GM18498 (cell line): ENCODE data around the gene DLST.

ENCODE experiments used
- ATAC-seq: cut with Tn5 transposase; IDR thresholded peaks from one replicate; pipeline ENCODE4 v1.9.1; 2021; ENCODE audit warnings: mild to moderate bottlenecking, moderate library complexity; ENCODE audit not compliant: unreplicated experiment

The DLST gene

DNA sequence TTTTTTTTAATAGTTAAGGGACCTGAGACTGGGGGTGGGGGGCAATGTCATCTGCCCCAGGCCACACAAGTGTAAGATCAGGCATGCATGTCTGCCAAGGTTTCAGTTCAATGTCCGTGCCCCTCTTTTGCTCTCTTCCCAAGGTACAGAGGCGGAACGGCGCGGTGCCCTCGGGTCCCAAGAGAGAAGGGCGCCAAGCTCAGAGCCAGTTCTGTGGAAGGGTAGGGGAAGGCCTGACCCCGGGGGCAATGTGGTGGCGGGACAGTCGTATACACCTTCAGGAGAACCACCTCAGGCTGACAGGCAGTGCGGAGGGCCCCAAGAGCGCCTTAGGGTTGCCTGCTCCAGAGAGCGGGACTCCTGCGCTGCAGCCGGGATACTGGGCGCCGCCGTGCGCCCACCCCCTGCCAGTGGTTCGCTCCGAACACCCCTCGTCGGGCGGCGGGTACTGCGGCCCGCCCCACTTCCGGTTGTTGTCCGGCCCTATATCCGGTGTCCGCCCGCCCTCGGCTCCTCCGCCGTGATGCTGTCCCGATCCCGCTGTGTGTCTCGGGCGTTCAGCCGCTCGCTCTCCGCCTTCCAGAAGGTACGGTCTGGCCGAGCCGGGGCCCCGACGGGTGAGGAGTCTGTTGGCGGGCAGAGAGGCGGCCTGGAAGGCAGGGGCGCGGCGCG is at the start of gene DLST:
Gene DLST (plus strand): TSS at position 486 of the 672 bp plus-strand sequence. CDS start 38 bp downstream, at position 524.
- ATAC-seq: peak; percentile 94

DNA sequence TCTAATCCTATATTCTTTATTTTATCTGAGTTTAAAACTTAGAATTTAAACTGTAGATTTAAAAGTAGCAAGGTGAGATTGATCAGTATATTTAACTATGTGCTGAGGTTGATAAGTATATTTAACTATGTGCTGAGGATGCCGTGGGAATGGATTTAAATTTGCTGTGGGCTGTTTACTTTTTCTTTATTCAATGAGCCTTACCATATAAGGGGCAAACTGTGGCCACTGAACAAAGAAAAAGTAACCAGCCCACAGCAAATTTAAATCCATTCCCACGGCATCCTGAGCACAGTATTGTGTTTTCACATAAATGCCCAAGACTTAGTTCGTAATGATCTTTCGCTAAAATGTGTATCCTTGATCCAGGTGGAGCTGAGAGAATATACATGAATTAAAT is 48.9 kb upstream of the DLST start:
- ATAC-seq: no peak

DNA sequence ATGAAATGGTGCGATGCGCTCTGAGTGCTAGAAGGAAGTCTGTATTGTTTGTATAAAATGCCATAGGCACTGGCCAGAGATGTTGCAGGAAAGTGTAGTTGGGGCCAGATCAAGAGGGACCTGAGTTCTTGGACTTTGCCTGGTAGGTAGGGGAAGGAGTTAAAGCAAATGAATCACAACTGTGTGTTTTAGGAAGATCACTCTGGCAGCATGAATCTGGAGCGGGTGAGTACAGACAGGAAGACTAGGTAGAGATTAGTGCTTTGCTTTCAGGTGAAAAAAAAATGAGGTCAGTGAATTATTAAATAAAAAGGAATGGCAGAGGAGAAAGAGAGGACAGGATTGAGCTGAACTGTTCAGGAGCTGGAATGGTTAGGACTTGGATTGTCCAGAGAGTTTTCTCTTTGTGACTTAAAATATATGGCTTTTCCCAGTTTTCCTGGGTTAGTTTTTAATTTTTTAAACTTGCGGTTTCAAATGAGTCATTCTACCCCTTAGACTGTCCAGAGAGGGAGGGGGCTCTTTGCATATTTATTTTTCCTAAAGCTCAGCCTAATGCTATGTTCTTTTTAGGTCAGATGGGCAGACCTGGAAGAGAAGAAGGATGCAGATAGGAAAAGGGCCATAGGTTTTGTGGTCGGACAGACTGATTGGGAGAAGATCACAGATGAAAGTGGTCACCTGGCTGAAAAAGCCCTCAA is 46.9 kb upstream of the DLST start:
- ATAC-seq: no peak

DNA sequence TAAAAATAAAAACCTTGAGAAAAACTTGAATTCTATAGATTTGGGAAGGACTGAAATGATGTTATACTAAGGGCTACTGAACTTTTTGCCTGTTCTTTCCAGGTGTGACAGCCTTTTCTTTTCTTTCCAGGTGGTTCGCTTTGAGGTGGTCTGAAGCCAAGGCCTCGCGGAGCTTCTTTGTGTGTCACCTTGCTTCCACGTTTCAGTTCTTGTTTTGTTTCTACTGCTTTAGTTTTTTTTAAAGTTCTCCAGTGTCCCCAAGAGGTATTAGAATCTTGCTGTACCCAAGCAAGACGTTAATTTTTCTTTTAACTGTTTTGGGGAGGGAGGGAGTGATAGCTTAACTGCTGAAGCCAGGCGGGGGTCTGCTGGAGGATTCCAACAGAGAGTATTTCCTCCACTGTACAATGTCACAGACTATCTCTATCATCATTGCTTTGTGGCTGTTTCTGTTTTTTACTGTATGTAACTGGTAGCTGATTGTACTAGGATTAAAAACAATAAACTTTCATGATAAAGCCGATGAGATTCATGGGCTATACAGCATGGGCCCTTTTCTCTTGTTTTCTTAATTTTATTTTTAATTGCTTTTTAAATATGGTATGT is 46.0 kb upstream of the DLST start:
- peak; percentile 44 for ATAC-seq

DNA sequence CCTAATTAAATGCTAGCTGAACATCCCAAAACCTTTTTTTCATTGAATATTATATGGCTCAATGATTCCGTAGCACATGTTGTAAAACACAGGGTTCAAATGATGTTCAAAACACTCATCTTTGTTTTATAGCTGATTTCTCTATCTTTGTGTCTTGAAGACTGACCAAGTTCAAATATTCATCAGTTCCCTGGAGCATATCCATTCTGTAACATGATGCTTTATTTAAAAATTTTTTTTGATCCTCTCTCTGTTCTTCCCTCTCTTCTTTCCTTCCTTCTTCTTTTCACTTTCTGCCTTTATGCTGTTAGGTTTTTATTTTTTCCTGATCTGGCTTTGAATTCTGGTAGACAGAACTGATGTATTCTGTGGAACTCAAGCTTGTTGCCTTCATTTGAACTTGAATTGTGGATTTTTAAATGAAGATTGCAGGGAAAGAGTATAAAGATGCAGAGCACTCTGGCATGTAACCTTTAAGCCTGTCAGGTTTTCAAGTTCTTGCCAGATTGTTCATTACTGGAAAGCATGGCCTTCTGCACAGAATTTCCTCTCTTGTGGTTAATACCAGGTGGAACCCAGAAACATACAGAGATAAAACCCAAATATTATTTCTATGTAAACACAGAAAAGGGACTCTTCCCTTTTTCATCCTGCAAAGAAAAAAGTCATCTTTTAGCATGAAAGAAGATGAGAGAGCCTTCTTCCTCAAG is 45.3 kb upstream of the DLST start:
- ATAC-seq: no peak

DNA sequence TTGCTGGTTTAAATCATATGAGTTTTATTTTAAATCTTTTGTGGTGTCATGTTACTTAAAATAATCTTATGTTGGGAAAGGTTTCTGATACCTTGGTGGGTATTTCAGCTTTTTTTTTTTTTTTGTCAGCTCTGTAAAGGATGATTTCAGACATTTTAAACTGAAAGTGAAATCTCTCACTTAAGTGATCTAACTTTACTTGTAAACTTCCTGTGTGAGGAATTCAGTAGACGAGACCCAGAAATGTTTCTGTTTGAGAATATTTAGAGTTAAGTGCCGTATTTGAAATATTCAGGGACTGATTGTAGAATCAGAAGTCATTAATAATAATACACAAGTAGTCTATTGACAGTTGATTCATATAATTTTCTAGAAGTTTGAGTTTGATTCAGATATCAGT is 43.5 kb upstream of the DLST start:
- ATAC-seq: no peak

DNA sequence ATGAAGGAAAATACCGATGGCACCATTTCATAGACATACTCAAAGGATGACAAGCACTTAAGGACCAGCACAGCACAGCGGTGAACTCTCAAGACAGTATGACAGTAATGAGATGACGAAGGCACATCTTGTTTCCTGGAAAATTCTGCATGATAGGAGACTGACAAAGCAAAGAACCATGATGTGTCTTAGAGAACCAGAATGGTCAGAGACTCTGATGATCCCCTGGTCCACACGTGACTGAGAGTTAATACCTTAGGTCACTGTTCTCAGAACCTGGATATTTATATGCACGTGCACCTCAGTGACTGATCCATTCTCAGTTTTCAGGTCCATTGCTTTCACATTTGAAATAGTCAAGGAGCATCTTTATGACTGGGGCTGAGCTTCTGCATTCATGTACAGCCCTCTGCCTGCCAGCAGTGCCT is 41.1 kb upstream of the DLST start:
- ATAC-seq: peak; percentile 63

DNA sequence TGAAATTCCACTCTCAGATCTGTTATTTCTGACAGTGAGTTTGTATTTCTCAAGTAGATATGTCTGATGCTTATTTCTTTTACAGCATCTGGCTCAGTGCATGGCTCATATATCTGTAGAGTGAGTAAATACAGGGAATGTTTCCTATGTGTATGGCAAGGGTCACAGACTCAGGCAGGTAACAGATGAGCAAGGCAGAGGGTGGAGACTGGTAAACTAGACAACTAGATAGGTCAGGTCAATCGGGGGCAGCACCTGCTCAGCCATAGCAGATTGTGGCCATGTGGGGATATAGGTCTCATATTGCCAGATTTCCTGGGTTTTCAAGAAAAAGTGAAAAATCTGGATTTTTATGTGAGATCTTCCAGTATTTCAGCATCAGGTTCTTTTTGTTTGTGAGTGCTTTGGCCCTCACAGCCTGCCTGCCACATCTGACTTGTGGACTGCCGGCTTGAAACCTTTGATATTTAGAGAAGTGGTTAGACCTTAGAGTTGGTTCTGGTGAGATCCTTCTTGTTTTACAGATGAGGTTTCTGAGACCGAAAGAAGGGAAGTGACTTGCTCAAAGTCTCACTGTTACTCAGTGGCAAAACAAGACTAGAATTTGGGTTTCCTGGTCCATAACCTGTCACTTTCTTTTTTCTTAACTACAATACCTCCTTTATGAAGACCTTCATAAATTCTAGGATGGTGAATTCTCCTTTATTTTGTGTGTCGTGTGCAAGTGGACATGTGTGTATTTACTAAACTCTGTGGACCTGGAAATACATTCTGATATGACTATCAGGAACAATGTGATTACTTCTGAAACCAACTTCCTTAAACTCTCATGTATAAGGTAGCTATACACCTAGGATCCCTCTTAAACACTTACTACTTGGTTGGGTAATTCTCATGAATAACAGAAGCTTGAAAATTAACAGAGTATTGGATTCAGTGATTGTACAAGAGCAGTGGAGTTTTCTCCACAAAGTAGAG is 40.2 kb upstream of the DLST start:
- ATAC-seq: peak; percentile 74

DNA sequence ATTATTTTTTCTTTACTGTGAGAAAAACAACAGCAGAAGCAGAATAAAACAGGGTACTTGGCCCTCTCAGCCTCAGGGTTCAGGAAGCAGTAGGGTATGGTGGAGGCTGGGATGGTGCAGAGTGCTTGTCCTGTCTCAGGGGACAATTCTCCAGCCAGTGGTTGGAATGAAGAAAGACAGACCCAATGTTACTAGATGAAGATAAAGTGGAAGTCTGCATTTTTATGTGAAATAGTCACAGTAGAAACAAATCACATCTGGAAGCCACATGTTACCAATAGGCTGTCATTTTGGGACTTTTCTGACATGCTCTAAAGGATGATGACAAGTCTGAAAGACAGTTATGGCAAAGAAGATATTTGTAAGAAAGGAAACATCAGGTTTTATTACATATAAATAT is 38.1 kb upstream of the DLST start:
- no peak for ATAC-seq

DNA sequence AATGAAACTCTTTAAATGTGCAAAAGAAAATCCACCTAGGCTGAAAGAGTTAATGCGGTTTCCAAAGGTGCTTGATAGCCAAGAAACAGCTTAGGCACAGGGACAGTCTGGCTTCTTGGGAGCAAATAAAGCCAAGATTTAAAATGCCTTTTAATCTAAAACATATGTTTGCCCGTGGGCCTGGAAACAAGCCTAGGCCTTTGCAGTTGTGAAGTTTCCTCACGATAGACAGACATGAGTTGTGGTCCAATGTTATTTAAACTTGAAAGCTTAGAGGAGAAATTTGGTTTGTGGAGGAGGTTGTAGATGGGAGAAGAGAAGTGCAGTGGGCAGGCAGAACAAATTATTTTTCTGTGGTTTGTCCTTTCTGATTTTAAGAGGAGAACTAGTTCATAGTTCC is 35.5 kb upstream of the DLST start:
- ATAC-seq: no peak

DNA sequence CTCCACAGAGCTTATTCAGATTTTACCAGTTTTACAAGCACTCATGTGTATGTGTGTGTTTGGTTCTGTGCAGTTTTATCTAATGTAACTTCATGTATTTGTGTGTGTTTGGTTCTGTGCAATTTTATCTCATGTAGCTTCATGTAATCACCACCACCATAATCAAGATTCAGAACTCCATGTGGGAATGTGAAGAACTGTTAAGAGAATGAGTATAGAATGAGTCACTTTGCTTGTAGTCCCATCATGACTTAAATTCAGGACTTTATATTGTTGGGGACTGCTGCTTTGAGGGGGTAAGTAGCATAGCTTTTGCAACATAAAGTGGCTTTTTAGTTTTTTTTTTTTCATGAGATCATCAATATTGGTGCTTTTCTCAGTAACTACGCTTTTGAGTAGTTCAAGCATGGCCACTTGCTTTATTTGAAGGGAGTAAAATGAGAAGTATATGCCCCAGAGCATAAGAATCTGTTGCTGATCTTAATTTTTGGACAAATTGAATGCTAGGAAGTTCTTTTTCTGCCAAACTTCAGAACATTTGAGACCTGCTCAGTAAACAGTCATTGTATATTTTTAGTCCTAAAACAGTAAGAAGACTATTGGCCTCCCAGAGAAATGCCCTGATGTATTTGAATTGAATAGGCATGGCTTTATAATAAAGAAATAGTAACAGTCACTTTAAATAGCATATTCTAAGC is 34.6 kb upstream of the DLST start:
- no peak for ATAC-seq

DNA sequence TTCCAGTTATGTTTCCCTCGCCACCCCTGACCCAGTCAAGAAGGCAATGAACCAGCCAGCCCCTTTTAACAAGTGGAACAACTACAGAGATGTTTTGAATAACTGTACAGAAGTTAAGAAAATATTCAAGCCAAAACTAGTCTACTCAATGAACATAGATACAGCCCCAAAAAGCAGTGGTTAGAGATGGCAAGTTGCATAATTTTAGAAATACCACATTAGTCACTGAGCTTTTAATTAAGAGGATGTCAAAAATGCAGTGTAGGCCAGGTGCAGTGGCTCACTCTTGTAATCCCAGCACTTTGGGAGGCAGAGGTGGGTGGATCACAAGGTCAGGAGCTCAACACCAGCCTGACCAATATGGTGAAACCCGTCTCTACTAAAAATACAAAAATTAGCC is 32.9 kb upstream of the DLST start:
- ATAC-seq: no peak

DNA sequence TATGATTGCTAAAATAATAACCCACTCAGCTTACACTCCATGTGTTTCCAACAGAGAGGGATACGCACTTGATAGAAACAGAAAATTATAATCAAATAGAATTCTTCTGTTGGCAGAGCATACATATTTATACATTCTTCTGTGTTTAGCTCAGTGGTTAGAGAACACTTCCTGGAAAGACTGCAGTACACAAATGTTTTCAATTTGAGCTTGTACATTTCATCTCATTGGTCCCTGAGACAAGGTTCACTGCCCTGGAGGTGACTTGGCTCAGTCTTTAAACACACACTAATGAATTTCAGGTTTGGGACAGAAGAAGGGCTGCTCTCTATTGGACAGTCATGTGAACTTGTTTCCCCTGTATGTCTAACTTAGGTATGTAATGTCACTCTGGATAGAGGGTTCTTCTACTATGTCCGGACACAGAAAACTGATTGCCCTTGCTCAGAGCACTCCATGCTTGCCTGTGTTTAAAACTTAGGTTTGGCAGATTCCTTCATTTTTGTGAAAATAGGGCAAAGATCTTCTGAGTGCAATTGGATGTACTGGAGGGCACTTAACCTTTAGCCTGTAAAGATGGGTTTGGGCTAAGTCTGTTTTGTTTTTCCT is 28.7 kb upstream of the DLST start:
- no peak for ATAC-seq

DNA sequence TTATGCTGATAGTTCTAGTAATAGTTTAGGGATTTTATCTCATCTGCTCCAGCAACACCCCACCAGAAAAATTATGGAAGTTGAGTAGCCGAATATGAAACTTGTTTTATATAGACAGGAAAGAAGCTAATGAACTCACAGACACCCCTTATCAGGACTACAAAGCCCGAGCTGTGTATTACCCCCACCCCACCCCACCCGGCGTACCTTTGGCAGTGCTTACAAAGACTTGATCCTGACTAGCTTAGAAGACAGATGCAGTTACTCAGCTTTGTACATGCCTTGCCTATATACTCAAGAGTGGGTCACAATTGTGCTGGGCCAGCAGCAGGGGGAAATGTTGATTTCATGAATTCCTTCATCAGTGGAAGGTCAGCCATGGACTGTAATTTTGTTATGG is 28.1 kb upstream of the DLST start:
- no peak for ATAC-seq

DNA sequence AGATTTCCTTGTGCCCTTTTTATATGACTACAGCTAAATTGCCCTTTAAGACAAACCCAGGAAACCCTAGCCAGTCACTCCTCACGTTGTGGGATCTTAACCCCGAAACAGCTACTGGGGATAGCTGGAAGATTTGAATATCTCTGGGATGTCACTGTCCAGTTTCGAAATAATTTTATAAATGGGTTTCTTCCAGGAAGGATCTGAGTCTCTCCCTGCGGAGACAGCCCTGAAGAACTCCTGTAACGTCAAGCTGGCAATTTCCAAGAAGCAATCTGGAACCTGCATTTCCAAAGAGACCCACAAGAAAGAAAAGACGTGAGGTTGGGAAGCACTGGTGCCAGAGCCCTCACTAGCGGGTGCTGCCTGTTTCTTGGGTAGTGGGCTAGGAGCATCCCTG is 26.7 kb upstream of the DLST start:
- ATAC-seq: no peak

DNA sequence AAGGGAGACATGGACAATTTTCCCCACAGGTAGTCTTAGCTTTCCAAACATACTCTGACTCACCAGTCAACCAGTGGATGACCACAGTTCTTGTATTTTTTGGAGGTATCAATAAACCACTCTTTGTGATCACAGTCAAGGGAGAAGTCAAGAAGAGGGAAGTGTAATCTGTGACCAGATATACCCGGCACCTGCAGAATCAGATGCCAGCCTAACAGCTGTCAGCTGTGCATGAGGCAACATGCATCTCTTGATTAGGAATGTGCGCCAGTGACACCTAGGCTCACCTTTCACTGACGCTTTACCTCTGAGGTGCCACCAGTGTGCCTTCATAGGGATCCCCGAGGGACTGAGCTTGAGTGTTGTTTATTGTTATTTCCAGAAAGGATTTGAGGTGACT is 25.8 kb upstream of the DLST start:
- ATAC-seq: no peak

DNA sequence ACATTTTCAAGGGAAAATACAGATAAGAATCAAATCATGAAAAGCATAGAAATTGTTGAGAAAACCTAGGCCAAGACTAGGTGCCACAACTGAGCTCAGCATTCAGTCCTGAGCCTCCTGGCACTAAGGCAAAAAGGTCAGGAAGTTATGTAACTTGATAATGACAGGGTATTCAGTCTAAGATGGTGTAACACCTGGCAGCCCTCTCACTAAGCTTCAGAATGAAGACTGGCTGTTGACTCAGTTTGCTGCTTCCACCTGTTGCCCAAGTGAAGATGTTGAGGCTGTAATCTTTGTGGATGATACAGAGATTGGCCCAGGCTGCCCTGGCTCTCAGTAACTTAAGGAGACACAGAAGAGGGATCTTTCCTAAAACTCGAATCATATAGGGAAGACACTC is 25.4 kb upstream of the DLST start:
- ATAC-seq: no peak

DNA sequence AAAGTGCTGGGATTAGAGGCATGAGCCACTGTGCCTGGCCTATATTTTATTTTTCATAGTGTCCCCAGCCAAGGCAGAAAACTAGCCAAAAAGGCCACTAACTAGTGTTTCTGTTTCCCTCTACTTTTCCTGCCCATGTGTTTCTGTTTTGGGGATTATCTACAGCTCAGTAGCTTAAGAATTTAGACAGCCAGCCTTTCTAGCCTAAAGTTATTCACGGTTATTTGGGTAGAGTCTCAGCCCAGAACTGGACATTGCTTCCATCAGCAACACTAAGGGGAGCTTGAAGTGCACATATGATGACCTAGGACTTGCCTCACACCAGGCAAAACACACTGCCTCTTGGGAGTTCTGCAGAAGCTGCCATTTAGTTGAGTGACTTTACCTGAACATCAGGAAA is 23.7 kb upstream of the DLST start:
- no peak for ATAC-seq

DNA sequence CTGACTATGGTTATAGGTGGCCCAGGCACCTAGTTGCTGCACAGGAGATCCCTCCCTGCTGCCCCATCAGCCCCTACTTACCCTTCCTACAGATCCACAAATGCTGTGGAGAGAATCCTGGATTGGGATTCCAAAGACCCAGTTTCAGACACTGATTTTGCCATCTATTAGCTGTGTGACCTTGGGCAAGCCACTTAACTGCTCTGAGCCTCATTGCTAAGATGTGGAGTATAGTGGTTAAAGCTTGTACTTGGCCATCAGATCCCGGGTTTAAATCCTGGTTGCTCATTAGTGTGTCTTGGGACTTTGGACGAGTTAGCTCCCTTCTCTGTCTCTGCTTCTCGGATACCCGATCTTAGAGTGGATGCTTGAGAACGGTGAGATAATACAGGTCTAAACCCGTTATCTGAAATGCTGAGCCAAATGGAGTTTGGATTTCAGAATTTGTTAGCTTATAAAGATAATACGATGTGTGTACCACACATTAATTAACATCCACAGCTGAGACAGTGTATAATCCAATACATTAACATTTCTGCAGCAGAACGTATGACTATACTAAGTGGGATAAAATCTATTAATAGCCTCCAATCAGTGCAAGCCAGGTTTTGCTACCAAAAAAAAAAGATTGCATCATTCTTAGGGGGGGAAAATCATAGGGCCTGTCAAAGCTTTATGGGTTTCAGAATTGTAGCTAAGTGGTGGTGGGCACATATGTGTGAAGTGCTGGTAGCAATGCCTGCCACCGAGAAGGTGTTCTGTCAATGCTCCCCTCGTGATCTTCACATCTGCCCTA is 21.8 kb upstream of the DLST start:
- ATAC-seq: no peak
